Body of pancreas (tissue), 4 donors: ENCODE measurements around the gene MAPK10. TPM values are rescaled to one million over a fixed set of nuclear protein-coding genes. Genes with fewer than 3 reads are reported as not detected.

Experiments used
- ATAC-seq: fragments of 150-250 bp; one replicate; pipeline ENCODE4 v1.9.1; 2016
- DNase-seq, 4 donors: peaks; one replicate each; pipeline ENCODE4 v3.0.0-alpha.2; 2019
- H3K27ac ChIP-seq, 4 donors: fragments of 200-600 bp; sonication (generic); 1 replicate in 3 of 4; 2 replicates in 1 of 4; pipeline versions ENCODE4 v1.5.1 to v1.6.1; 2016 to 2019; ENCODE audit warnings: mild to moderate bottlenecking in 1 of 4, mixed read lengths in 1 of 4, moderate library complexity in 1 of 4
- H3K27me3 ChIP-seq, 2 donors: fragments of 200-600 bp; sonication (generic); one replicate each; pipeline ENCODE4 v1.6.0; 2016; ENCODE audit warnings: mild to moderate bottlenecking in 1 of 2
- H3K36me3 ChIP-seq, 2 donors: fragments of 200-600 bp; sonication (generic); replicated peaks in 1 of 2; 2 replicates each; pipeline ENCODE4 v1.5.1; 2016; ENCODE audit warnings: low read depth in 2 of 2; ENCODE audit not compliant: insufficient read depth in 1 of 2
- H3K4me1 ChIP-seq: fragments of 200-600 bp; sonication (generic); one replicate; pipeline ENCODE4 v1.6.0; 2016
- H3K4me3 ChIP-seq, 2 donors: fragments of 200-600 bp; sonication (generic); 1 replicate in 1 of 2; 2 replicates in 1 of 2; pipeline ENCODE4 v1.5.1; 2016 to 2019
- H3K9me3 ChIP-seq, 3 donors: fragments of 200-600 bp; sonication (generic); 1 replicate in 2 of 3; 2 replicates in 1 of 3; pipeline ENCODE4 v1.5.1; 2016
- POLR2A ChIP-seq, 3 donors: fragments of 450-650 bp; IDR thresholded peaks; one replicate each; pipeline ENCODE4 v1.6.1; 2016; ENCODE audit warnings: antibody characterized with exemption in 3 of 3, mild to moderate bottlenecking in 2 of 3
- WGBS, 2 donors: methylation state at CpG; one replicate each; pipeline ENCODE4 v1.1.5; 2017; 5-methylcytosine and 5-hydroxymethylcytosine counted together
- intact Hi-C: fragments of 100-400 bp; cut with DNase I; formaldehyde crosslinking; loops from one replicate; pipeline ENCODE4 v1.15.1; 2023
- total RNA-seq, 2 donors: library from RNA; depleted of rRNA; stranded (reverse); fragments of >200 nt; gene quantifications; one replicate each; pipeline ENCODE4 v1.1.0, GENCODE V29; 2016
- TF ChIP-seq, protein P1 (sequence below), 7 experiments: fragments of 450-650 bp in 4 of 7; fragments of 200-600 bp in 3 of 7; sonication (generic) in 3 of 7; IDR thresholded peaks; one replicate each; pipeline ENCODE4 v1.5.1; 2016 to 2019; ENCODE audit warnings: antibody characterized with exemption in 7 of 7

The MAPK10 gene
- total RNA-seq, 2 donors from 2014 or later, result 9.9 to 24.1 TPM

DNA sequence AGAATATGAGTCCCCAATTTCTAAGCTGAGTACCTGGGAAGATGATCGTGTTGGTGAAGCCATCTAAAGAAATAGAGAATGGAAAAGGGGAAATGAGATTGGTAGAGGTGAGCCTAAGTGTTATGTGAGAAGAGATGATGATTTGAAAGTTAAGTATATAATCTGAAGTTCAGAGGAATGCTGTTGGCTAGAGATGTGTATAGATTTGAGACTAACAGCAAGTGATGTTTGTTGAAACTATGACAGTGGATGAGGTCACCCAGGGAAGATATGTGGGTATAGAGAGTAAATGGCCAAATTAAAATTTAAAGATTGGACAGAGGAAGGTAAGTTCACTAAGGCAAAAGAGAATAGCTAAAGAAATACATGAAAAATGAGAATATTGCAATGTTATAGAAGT lies 324.2 kb downstream of the MAPK10 start:
- intact Hi-C loops, result no loop called here
- H3K27ac ChIP-seq, result no peak overlapping the region
- no peaks in the 10 kb centered on the region for H3K36me3 ChIP-seq
- WGBS, 2 donors, result 88 to 96% methylated on average over 1 of the region's 1 CpG
- peaks cover 8% of the 10 kb centered on the region for H3K4me1 ChIP-seq
- ATAC-seq, result no peak
- no peak overlapping the region for H3K4me3 ChIP-seq
- no peak for DNase-seq
- TF ChIP-seq POLR2A (IDR thresholded peaks at IDR 0.05), result no peak
- TF ChIP-seq, protein P1, sequence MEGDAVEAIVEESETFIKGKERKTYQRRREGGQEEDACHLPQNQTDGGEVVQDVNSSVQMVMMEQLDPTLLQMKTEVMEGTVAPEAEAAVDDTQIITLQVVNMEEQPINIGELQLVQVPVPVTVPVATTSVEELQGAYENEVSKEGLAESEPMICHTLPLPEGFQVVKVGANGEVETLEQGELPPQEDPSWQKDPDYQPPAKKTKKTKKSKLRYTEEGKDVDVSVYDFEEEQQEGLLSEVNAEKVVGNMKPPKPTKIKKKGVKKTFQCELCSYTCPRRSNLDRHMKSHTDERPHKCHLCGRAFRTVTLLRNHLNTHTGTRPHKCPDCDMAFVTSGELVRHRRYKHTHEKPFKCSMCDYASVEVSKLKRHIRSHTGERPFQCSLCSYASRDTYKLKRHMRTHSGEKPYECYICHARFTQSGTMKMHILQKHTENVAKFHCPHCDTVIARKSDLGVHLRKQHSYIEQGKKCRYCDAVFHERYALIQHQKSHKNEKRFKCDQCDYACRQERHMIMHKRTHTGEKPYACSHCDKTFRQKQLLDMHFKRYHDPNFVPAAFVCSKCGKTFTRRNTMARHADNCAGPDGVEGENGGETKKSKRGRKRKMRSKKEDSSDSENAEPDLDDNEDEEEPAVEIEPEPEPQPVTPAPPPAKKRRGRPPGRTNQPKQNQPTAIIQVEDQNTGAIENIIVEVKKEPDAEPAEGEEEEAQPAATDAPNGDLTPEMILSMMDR (IDR thresholded peaks at IDR 0.05), result no peak
- no peaks in the 10 kb centered on the region for H3K9me3 ChIP-seq
- H3K27me3 ChIP-seq, result no peaks in the 10 kb centered on the region

DNA sequence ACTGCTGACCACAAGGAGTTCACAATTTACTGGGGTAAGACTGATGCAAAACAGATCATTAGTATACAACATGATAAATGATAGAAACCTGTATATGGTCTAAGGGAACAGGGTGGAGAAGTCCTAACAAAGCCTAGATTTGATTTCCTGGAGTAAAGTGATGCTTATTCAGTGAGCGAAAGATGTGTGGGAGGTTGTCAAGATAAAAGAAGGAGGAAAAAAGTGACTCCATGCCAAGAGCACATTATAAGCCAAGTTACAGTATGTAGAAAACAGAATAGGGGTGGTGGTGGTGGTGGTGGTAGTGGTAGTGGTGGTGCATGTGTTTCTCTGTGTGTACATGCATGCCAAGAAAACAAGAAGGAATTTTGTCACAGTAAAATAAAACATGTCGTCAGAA lies 325.2 kb downstream of the MAPK10 start:
- no peaks in the 10 kb centered on the region for H3K36me3 ChIP-seq

DNA sequence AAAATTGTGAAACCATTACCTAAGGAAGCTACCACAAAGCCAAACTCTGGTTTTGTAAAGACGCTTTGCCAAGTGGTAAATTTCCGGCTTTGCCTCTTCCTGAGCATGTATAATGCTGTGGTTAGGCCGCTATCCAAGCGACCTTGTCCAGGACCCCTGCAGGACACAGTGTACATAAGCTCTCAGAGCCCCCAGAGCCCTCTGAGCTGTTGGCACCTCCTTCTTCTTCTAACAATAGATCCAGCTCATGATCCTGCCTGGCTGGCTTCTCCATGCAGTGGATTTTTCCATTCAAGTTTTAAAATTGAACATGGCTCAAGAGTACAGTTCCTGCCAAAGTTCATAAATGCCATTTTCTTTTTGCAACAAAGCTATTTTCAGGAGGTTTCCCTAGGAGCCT lies 326.7 kb downstream of the MAPK10 start:
- Histone ChIP-seq H3K4me1 (peaks cover 8% of the 10 kb centered on the region), H3K4me3 (no peak overlapping the region), H3K27me3 (no peaks in the 10 kb centered on the region), H3K9me3 (no peaks in the 10 kb centered on the region), H3K36me3 (no peaks in the 10 kb centered on the region), H3K27ac (peak overlapping the region in 2 of 4 donors; percentile 23 to 39)
- no peak for TF ChIP-seq POLR2A (IDR thresholded peaks at IDR 0.05)
- TF ChIP-seq, protein P1 (IDR thresholded peaks at IDR 0.05), result no peak
- peak in 3 of 4 donors; percentile 21 to 35 (median 23) for DNase-seq
- intact Hi-C loops, result no loop called here
- 64 to 77% methylated on average over 4 of the region's 4 CpGs for WGBS, 2 donors
- peak; percentile 27 for ATAC-seq

More for the DNA sequence above, 325.2 kb downstream of the MAPK10 start:
- H3K27ac ChIP-seq, result no peak overlapping the region
- ATAC-seq (no peak), DNase-seq (no peak)
- 88 to 92% methylated on average over 2 of the region's 2 CpGs for WGBS, 2 donors
- no peaks in the 10 kb centered on the region for H3K27me3 ChIP-seq
- no peaks in the 10 kb centered on the region for H3K9me3 ChIP-seq
- peaks cover 8% of the 10 kb centered on the region for H3K4me1 ChIP-seq
- H3K4me3 ChIP-seq, result no peak overlapping the region
- intact Hi-C loops, result no loop called here
- TF ChIP-seq, protein P1 (IDR thresholded peaks at IDR 0.05), result no peak
- no peak for TF ChIP-seq POLR2A (IDR thresholded peaks at IDR 0.05)

- H3K9me3 ChIP-seq, result no peaks in the 10 kb centered on the region
- TF ChIP-seq, protein P1 (IDR thresholded peaks at IDR 0.05), result no peak
- H3K27ac ChIP-seq, result peak overlapping the region in 2 of 4 donors; percentile 23 to 39
- WGBS, 2 donors, result 40 to 61% methylated on average over 4 of the region's 4 CpGs
- DNase-seq (peak in 3 of 4 donors; percentile 8 to 19 (median 10)), ATAC-seq (peak; percentile 65)
- peaks cover 8% of the 10 kb centered on the region for H3K4me1 ChIP-seq
- H3K36me3 ChIP-seq, result no peaks in the 10 kb centered on the region
- H3K4me3 ChIP-seq, result no peak overlapping the region
- H3K27me3 ChIP-seq, result no peaks in the 10 kb centered on the region
- intact Hi-C loops, result no loop called here
Measured at GRCh38 chr4:86032476-86033022, 327.3 kb downstream of the MAPK10 start.

DNA sequence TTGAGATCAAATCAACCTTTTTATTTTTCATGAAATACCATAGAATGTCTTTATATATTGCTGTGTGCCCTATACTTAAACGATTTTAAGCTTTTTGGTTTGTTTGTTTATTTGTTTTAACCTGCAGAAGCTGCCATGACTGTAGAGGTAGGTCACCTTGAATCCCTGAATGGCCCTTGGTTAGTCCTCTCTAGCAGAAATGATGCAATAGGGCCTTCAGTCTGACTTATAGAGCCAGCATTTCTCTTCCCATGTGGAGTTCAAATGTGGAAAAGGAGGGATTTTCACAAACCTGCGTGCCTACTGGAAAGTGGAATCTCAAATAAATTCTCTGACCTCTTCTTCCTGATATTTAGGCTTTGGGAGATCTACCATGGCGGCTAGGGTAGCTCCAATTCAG lies 327.9 kb downstream of the MAPK10 start:
- peaks cover 8% of the 10 kb centered on the region for H3K4me1 ChIP-seq
- no peak overlapping the region for H3K4me3 ChIP-seq
- no peaks in the 10 kb centered on the region for H3K9me3 ChIP-seq
- WGBS, 2 donors, result 75 to 76% methylated on average over 3 of the region's 3 CpGs
- intact Hi-C loops, result no loop called here
- H3K27ac ChIP-seq, result no peak overlapping the region
- DNase-seq (no peak), ATAC-seq (no peak)
- H3K36me3 ChIP-seq, result no peaks in the 10 kb centered on the region
- TF ChIP-seq POLR2A (IDR thresholded peaks at IDR 0.05), result no peak
- TF ChIP-seq, protein P1 (IDR thresholded peaks at IDR 0.05), result no peak
- no peaks in the 10 kb centered on the region for H3K27me3 ChIP-seq
